ENCODE data around the gene SESN3.

GRCh38 chr11:95255251-95256145 is 24.5 kb upstream of the SESN3 start:
- TF ChIP-seq CTCF (conservative IDR thresholded peaks at IDR 0.05 in 1 of 2, IDR thresholded peaks at IDR 0.05 in 1 of 2; ENCODE audit: extremely low read depth in 1 of 2, insufficient read depth in 1 of 2, low read depth in 1 of 2, low read length in 2 of 2) (no peak), EZH2 (IDR thresholded peaks at IDR 0.05; ENCODE audit: borderline replicate concordance, low read length) (no peak)

Data from mammary epithelial cell (primary cell).